GM19193 (cell line): ENCODE data around the gene ABCC9.

ENCODE experiments used
- POLR2A ChIP-seq: IDR thresholded peaks from 4 replicates; pipeline ENCODE4 v1.6.1; 2011; ENCODE audit not compliant: insufficient read depth, insufficient read length; ENCODE audit errors: extremely low read depth

Gene ABCC9

GRCh38 chr12:21895651-21896050 is 45.6 kb downstream of the ABCC9 start:
- no peak for TF ChIP-seq POLR2A

DNA sequence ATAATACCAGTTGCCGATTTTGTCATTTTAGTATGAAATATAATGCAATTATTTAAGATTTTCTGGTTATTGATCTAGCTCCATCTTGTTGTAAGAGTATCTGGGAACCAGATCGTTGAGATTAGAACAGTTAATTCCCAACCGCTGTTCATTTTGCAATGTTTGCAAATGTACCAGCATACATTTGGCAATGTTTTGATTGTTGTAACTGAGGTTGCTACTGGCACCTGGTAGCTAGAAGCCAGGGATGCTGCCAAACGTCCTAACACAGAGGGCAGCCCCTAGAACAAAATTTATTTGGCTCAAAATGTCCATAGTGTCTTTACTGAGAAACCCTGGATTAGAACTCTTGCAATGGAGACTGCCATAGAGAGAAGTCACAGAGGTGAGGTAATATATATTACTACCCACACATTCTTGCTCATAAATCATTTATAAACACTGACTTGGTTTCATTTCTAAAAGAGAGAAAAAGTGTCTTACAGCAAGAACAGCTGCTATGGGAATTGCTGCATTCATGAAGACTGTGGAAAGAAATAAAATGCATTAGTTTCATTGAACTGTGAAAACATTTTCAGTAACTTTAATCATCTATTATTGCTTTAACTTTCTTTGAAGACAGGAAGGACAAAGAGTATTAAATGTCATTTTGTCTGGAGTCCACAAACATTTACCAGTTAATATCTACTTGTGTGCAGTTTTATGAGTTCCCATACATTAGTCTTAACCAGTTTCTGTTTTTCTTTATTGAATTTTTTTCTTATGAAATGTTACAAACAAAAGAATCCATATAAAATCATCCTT is 46.2 kb downstream of the ABCC9 start:
- TF ChIP-seq POLR2A: no peak

GRCh38 chr12:21893924-21894323 is 47.3 kb downstream of the ABCC9 start:
- no peak for TF ChIP-seq POLR2A

DNA sequence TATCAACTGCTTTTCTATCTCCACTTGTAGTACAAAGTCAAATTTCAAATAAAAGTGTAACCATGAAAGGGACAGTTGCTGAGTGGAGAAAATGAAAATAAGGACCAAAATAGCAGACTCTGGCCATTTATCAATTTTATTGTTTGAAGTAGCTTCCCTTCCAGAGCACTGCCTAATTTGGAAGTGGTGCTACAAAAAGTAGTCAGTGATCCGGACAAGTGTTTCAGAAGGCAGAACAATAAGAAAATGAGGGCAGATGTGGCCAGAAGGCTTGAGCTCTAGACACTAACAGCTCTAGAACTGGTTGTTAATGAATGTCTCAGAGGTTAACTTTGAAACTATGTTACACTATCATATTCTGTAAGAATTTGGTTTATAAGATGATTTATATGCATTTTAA is 48.9 kb downstream of the ABCC9 start:
- TF ChIP-seq POLR2A: no peak

GRCh38 chr12:21891751-21892217 is 49.4 kb downstream of the ABCC9 start:
- TF ChIP-seq POLR2A: no peak

DNA sequence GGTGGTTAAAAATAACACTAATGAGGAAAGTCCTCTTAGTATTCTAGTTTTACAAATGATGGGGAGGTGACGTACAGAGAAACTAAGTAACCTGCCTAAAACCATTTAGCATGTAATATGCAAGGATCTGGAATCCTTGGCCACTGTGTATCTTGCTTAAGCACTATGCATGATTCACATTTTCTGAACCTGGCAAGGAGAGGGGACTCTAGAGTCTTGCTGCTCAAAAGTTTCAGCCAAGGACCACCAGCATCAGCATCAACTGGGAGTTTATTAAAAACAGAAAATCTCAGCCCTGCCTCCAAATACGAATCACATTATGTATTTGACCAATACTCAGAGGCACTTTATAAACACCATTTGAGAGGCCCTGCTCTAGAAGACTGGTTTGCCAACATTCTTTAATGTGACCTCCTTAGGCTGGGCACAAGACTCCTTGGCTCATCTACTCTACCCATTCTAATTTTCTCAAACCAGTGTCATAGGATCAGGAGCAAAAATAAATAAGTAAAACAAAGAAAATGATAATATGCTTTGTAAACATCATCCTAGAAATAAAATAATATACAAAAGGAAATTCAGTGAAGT is 52.9 kb downstream of the ABCC9 start:
- no peak for TF ChIP-seq POLR2A

GRCh38 chr12:21884936-21885335 is 56.3 kb downstream of the ABCC9 start:
- no peak for TF ChIP-seq POLR2A

DNA sequence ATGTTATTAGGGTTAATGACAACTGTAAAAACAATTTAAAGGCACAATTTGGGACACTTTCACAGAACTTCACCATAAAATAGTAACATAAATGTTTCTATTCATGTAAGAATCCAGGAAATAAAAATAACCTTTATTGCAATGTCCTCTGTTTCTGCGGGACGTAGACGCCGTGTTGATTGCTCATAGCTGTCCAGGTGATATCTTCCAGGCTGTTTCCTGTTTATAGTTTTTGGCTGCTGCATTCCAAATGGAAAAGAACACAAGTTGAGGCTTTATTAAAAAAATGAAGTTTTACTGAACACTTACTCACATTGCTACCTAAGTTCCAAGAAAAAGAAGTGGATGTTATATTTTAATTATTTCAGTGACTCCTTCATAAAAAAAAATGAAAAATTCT is 58.6 kb downstream of the ABCC9 start:
- TF ChIP-seq POLR2A: no peak

GRCh38 chr12:21881965-21882364 is 59.3 kb downstream of the ABCC9 start:
- no peak for TF ChIP-seq POLR2A

- TF ChIP-seq POLR2A: no peak
Measured at GRCh38 chr12:21879312-21879711, 61.9 kb downstream of the ABCC9 start.

DNA sequence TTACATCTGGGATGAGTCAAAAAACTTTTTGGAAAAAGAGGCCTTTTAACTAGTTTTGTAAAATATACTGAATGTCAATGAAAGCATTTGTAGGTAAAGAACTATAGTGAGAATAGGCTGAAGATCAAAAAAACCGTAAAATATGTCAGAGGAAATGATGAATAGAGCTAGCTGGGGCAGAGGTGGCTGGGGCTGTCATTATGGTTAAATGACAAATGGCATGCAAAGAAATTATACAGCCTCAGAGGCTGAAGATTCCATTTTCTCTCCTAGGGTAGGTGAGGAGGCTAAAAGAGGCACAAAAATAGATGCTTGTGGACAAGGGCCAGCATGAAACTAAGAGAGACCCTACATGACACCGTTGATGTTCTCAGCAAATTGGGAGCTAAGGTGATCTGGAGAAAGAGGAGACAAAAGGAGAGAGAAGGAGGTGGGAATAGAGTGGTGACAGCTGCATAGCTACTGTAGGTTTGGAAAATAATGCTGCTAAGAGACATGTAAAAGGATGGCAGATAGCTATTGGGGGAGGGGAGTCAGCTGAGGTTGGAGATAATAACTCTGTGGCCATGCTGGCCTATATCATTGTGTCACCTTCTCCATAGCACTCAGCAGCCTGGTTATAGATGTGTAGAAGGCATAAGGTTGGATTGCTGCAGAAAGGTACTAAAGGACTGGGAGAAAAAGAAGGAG is 63.8 kb downstream of the ABCC9 start:
- TF ChIP-seq POLR2A: no peak

GRCh38 chr12:21865846-21866245 is 75.4 kb downstream of the ABCC9 start:
- no peak for TF ChIP-seq POLR2A

DNA sequence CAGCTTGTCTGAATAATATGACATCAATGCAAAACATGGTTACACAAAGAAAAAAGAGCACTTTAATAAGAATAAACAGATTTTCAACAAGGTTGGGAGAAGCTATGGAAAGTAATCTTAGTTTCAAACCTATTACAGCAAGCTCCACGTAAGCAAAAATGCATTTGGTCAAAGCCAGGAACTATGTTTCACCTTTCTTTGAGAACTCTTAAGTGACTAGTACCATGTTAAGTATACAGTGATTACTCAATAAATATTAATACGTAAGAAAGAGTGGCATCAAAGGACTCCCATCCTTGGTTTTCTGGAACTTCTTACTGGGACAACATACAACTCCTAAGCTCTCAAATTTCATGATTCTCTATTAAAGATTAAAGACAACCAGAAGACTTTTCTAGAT is 80.7 kb downstream of the ABCC9 start:
- no peak for TF ChIP-seq POLR2A

- TF ChIP-seq POLR2A: no peak
Measured at GRCh38 chr12:21860128-21860527, 81.1 kb downstream of the ABCC9 start.

- no peak for TF ChIP-seq POLR2A
Measured at GRCh38 chr12:21852251-21852650, 89.0 kb downstream of the ABCC9 start.

- no peak for TF ChIP-seq POLR2A
Measured at GRCh38 chr12:21851151-21851550, 90.1 kb downstream of the ABCC9 start.
